Lower leg skin (tissue), 3 donors: ENCODE results near the gene SAP30L.

Experiments
- CTCF ChIP-seq, 3 donors: fragments of 450-650 bp; IDR thresholded peaks; one replicate each; pipeline ENCODE4 v1.5.1; 2016; ENCODE audit warnings: antibody characterized with exemption in 3 of 3, mild to moderate bottlenecking in 3 of 3, moderate library complexity in 2 of 3
- POLR2A ChIP-seq, 2 donors: fragments of 450-650 bp; IDR thresholded peaks; one replicate each; pipeline ENCODE4 v1.6.1; 2016 to 2017; ENCODE audit warnings: antibody characterized with exemption in 2 of 2, mild to moderate bottlenecking in 1 of 2, moderate library complexity in 1 of 2

GRCh38 chr5:154403776-154404387 is 41.9 kb upstream of the SAP30L start:
- no peak for TF ChIP-seq POLR2A (IDR thresholded peaks at IDR 0.05)
- TF ChIP-seq CTCF (IDR thresholded peaks at IDR 0.05) = no peak
